Trophoblast cell (in vitro differentiated cells and primary cell): ENCODE data around the gene ATAD3C.

Experiments used
- DNase-seq, 2 donors: peaks; one replicate each; pipeline ENCODE4 v3.0.0-alpha.2; 2016
- H2AFZ ChIP-seq: 2 replicates; pipeline ENCODE4 v1.6.1; 2013; ENCODE audit warnings: low read length, moderate library complexity, mild to moderate bottlenecking; ENCODE audit not compliant: insufficient read depth, poor library complexity
- H2AK5ac ChIP-seq: 2 replicates; pipeline ENCODE4 v1.6.1; 2013; ENCODE audit warnings: mild to moderate bottlenecking, low read length
- H2BK120ac ChIP-seq: 2 replicates; pipeline ENCODE4 v1.6.1; 2013; ENCODE audit warnings: low read length, mild to moderate bottlenecking, moderate library complexity; ENCODE audit not compliant: insufficient read depth, poor library complexity
- H2BK12ac ChIP-seq: 2 replicates; pipeline ENCODE4 v1.6.1; 2013; ENCODE audit warnings: mild to moderate bottlenecking, low read length, moderate library complexity
- H2BK5ac ChIP-seq: 2 replicates; pipeline ENCODE4 v1.6.1; 2013; ENCODE audit warnings: low read length, low read depth, moderate library complexity, mild to moderate bottlenecking; ENCODE audit not compliant: poor library complexity
- H3K14ac ChIP-seq: 2 replicates; pipeline ENCODE4 v1.6.1; 2013; ENCODE audit warnings: mild to moderate bottlenecking, low read length
- H3K18ac ChIP-seq: 2 replicates; pipeline ENCODE4 v1.6.1; 2013; ENCODE audit warnings: mild to moderate bottlenecking, low read length
- H3K23ac ChIP-seq: 2 replicates; pipeline ENCODE4 v1.6.1; 2013; ENCODE audit warnings: low read length
- H3K27ac ChIP-seq: 2 replicates; pipeline ENCODE4 v1.5.1; 2013; ENCODE audit warnings: low read depth, mild to moderate bottlenecking, inconsistent platforms, low read length, moderate library complexity
- H3K27me3 ChIP-seq: 2 replicates; pipeline ENCODE4 v1.6.1; 2013; ENCODE audit warnings: inconsistent platforms, mild to moderate bottlenecking, low read length, moderate library complexity; ENCODE audit not compliant: insufficient read depth
- H3K36me3 ChIP-seq, 2 experiments: 1 replicate in 1 of 2; 2 replicates in 1 of 2; pipeline ENCODE4 v1.6.1; 2013; ENCODE audit warnings: low read length in 2 of 2, mild to moderate bottlenecking in 2 of 2, moderate library complexity in 1 of 2; ENCODE audit not compliant: insufficient read depth in 2 of 2, control insufficient read depth in 1 of 2
- H3K4ac ChIP-seq: 2 replicates; pipeline ENCODE4 v1.6.1; 2013; ENCODE audit warnings: low read depth, mild to moderate bottlenecking, low read length, moderate library complexity
- H3K4me1 ChIP-seq, 2 experiments: 1 replicate in 1 of 2; 2 replicates in 1 of 2; pipeline ENCODE4 v1.6.1; 2013; ENCODE audit warnings: low read length in 2 of 2, mild to moderate bottlenecking in 2 of 2, moderate library complexity in 1 of 2; ENCODE audit not compliant: insufficient read depth in 2 of 2, control insufficient read depth in 1 of 2
- H3K4me2 ChIP-seq: 2 replicates; pipeline ENCODE4 v1.6.1; 2013; ENCODE audit warnings: inconsistent platforms, mild to moderate bottlenecking, low read length, moderate library complexity
- H3K4me3 ChIP-seq: 2 replicates; pipeline ENCODE4 v1.5.1; 2013; ENCODE audit warnings: mild to moderate bottlenecking, low read depth, low read length, inconsistent platforms
- H3K79me1 ChIP-seq: one replicate; pipeline ENCODE4 v1.6.1; 2013; ENCODE audit warnings: low read length
- H3K79me2 ChIP-seq: 2 replicates; pipeline ENCODE4 v1.6.1; 2013; ENCODE audit warnings: low read length, mild to moderate bottlenecking; ENCODE audit not compliant: control insufficient read depth, insufficient read depth, poor library complexity
- H3K9ac ChIP-seq: 2 replicates; pipeline ENCODE4 v1.6.1; 2013; ENCODE audit warnings: mild to moderate bottlenecking, low read length
- H3K9me3 ChIP-seq: 2 replicates; pipeline ENCODE4 v1.6.1; 2013; ENCODE audit warnings: low read depth, mild to moderate bottlenecking, control low read depth, inconsistent platforms, low read length; ENCODE audit not compliant: insufficient read depth
- H4K12ac ChIP-seq: 2 replicates; pipeline ENCODE4 v1.6.1; 2013; ENCODE audit warnings: low read depth, mild to moderate bottlenecking, low read length, moderate library complexity
- H4K8ac ChIP-seq: 2 replicates; pipeline ENCODE4 v1.6.1; 2013; ENCODE audit warnings: low read depth, mild to moderate bottlenecking, low read length, moderate library complexity
- H4K91ac ChIP-seq: one replicate; pipeline ENCODE4 v1.6.1; 2013; ENCODE audit warnings: low read depth, mild to moderate bottlenecking, low read length, moderate library complexity
- WGBS: extraction: QIAGEN DNeasy Blood & Tissue Kit; methylation state at CpG from one replicate; pipeline ENCODE4 v1.1.7; 2013; ENCODE audit warnings: missing lambda C conversion rate; ENCODE audit not compliant: insufficient read length, insufficient coverage; ENCODE audit errors: extremely low coverage; 5-methylcytosine and 5-hydroxymethylcytosine counted together

Gene ATAD3C

DNA sequence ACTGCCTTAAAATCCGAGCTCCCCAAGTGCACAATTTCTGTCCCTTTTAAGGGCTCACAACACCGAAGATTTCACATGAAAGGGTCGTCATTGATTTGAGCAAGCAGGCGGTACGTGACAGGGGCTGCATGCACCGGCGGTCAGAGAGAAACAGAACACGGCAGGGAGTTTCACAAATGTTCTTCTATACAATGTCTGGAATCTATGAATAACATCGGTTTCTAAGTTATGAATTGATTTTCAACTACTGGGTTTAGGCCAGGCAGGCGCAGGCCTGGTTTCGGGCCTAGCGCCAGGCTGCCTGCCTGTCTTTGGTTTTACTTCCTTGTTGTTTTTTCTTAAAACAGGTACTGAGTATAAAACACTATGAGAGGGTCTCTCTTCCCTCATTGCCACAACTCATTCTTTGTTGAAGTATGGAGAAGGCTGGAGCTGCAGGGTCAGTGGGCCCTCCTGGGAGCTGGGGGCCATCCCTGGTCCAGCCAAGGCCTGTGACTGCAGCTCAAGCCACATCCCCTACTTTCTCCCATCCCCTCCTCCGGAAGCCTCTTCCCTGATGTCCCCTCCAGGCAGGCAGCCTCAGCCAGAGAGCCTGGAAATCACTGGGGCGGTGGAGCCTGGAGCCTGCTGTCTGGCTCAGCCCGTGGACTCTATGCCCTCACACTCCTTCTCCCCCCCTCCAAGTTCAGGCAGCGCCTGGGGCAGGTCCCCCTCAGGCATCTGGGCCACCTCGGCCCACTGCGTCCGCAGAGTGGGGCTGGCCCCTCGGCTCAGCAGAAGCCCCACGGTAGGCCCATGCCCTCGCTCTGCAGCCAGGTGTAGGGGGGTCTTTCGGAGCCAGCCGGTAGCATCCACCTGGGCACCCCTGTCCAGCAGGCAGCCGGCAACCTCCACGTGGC, 30.8 kb upstream of the ATAD3C start:
- WGBS, result no CpG with 5 or more reads among the region's 26 CpGs
- H2AK5ac ChIP-seq, result peak overlapping the region; percentile 8

DNA sequence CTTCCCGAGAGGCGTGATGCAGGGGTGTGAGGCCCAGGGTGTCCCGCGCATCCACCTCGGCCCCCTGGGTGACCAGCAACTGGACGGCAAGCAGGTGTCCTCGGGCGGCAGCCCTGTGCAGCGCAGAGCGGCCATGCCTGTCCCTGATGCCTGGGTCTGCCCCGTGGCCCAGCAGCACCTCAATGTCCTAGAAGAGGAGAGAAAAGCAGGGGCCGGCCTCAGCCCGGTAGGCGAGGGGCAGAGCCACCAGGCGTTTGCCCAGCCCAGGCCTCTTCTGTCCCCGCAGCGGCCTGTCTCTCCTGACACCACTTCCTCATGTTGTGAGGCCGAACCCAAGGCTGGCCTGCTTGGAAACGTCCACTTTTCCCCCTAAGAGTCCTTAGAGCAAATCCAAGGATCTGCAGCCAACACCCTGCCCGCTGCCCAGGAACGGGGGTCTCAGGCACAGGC, 30.1 kb upstream of the ATAD3C start:
- Histone ChIP-seq H3K4me3 (no peak overlapping the region), H4K91ac (peak overlapping the region; percentile 84), H3K18ac (peak overlapping the region; percentile 37), H3K4me1 (peaks cover 34% of the 10 kb centered on the region in 2 experiments), H3K79me1 (peaks cover 35% of the 10 kb centered on the region), H3K36me3 (no peaks in the 10 kb centered on the region), H3K14ac (peak overlapping the region; percentile 83), H3K4ac (no peak overlapping the region), H4K8ac (peak overlapping the region; percentile 90), H2BK5ac (no peak overlapping the region), H3K79me2 (peaks cover 13% of the 10 kb centered on the region), H3K27ac (no peak overlapping the region), H3K9ac (no peak overlapping the region), H2AFZ (peak overlapping the region; percentile 72), H3K23ac (no peak overlapping the region), H3K9me3 (no peaks in the 10 kb centered on the region), H4K12ac (peak overlapping the region; percentile 90), H2AK5ac (peak overlapping the region; percentile 76), H2BK12ac (peak overlapping the region; percentile 91), H3K4me2 (no peak overlapping the region), H2BK120ac (peak overlapping the region; percentile 83), H3K27me3 (no peaks in the 10 kb centered on the region)
- WGBS, result no CpG with 5 or more reads among the region's 21 CpGs
- no peak for DNase-seq

More for the DNA sequence above, 30.8 kb upstream of the ATAD3C start:
- Histone ChIP-seq H3K79me1 (peaks cover 30% of the 10 kb centered on the region), H3K4me2 (no peak overlapping the region), H3K14ac (peak overlapping the region; percentile 16), H3K27ac (no peak overlapping the region), H2BK120ac (no peak overlapping the region), H3K4me3 (no peak overlapping the region), H3K79me2 (peaks cover 13% of the 10 kb centered on the region), H2BK12ac (peak overlapping the region; percentile 91), H4K91ac (peak overlapping the region; percentile 84), H3K36me3 (no peaks in the 10 kb centered on the region), H3K27me3 (no peaks in the 10 kb centered on the region), H3K4ac (no peak overlapping the region), H4K8ac (peak overlapping the region; percentile 90), H3K4me1 (peaks cover 31 to 34% of the 10 kb centered on the region in 2 experiments), H3K23ac (no peak overlapping the region), H3K9me3 (no peaks in the 10 kb centered on the region), H3K9ac (no peak overlapping the region), H3K18ac (peak overlapping the region; percentile 21), H2BK5ac (no peak overlapping the region), H4K12ac (no peak overlapping the region), H2AFZ (no peak overlapping the region)
- DNase-seq, result no peak

DNA sequence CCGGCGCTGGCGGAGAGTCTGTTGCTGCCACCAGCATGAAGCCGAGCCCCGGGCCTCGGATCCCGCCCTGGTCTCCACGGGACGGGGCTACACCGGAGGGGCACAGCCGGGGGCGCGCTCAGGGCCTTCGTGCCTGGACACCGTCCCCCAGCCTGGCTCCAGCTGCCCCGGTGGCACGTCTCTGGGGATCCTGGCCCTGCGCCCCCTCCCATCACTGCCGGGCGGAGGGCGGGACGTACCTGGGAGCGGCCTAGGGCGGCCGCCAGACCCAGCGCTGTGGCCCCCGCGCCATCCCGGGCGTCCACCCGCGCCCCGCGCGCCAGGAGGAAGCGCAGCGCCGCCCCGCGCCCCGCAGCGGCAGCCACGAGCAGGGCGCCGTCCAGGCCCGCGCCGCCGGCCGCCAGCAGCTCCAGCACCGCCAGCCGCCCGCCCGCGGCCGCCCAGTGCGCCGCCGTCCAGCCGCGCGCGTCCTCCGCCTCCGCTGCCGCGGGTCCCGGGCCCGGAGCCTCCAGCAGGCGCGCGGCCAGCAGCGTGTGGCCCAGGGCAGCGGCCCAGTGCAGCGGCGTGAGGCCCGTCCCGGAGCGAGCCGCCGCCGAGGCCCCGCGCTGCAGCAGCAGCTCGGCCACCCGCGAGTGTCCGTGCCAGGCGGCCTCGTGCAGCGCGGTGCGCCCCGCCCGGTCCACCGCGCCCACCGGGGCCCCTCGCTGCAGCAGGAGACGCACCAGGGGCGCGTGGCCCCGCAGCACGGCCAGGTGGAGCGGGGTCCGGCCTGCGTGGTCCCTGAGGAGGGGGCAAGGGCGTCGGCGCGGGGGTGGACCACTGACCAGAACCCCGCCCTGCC, 29.5 kb upstream of the ATAD3C start:
- Histone ChIP-seq H3K79me1 (peaks cover 35% of the 10 kb centered on the region), H3K4ac (peak overlapping the region; percentile 39), H3K23ac (no peak overlapping the region), H2AK5ac (peak overlapping the region; percentile 76), H3K9ac (no peak overlapping the region), H3K4me1 (peaks cover 34 to 37% of the 10 kb centered on the region in 2 experiments), H2BK12ac (peak overlapping the region; percentile 91), H4K91ac (peak overlapping the region; percentile 100), H2AFZ (peak overlapping the region; percentile 84), H3K4me2 (peak overlapping the region; percentile 57), H3K79me2 (peaks cover 13% of the 10 kb centered on the region), H4K8ac (peak overlapping the region; percentile 90), H3K18ac (peak overlapping the region; percentile 37), H3K27me3 (no peaks in the 10 kb centered on the region), H3K36me3 (no peaks in the 10 kb centered on the region), H4K12ac (peak overlapping the region; percentile 90), H3K9me3 (no peaks in the 10 kb centered on the region), H3K4me3 (peak overlapping the region; percentile 54), H2BK5ac (no peak overlapping the region), H2BK120ac (peak overlapping the region; percentile 83), H3K27ac (no peak overlapping the region), H3K14ac (peak overlapping the region; percentile 83)
- no CpG with 5 or more reads among the region's 112 CpGs for whole genome bisulfite sequencing
- DNase-seq, result no peak

DNA sequence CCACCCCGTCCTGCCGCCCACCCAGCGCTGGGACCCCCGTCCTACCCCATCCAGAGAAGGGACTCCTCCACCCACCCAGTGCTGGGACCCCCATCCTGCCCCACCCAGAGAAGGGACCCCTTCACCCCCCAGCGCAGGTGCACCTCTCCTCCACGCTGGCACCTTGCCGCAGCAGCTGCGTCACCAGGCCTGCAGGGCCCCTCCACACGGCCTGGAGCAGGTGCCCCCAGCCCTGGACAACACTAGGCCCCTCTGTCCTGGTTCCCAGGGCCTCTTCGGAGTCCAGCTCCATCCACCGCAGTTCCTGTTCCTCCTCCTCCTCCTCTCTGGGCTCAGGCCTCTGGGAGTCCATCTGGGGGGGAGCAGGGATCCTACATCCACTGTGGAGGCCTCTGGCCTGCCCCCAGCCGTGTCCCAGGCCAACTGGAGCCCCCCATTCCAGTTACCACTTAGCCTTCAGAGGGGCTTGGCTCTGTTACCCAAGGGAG, 28.8 kb upstream of the ATAD3C start:
- Histone ChIP-seq H2AFZ (no peak overlapping the region), H3K4me1 (peaks cover 37 to 40% of the 10 kb centered on the region in 2 experiments), H3K9me3 (no peaks in the 10 kb centered on the region), H2AK5ac (peak overlapping the region; percentile 98), H3K27me3 (no peaks in the 10 kb centered on the region), H2BK120ac (peak overlapping the region; percentile 96), H4K91ac (peak overlapping the region; percentile 100), H3K18ac (peak overlapping the region; percentile 60), H3K79me2 (peaks cover 13% of the 10 kb centered on the region), H3K36me3 (no peaks in the 10 kb centered on the region), H3K9ac (no peak overlapping the region), H3K14ac (peak overlapping the region; percentile 82), H3K27ac (peak overlapping the region; percentile 61), H2BK5ac (peak overlapping the region; percentile 81), H4K12ac (peak overlapping the region; percentile 3), H2BK12ac (peak overlapping the region; percentile 88), H3K4me3 (no peak overlapping the region), H3K79me1 (peaks cover 35% of the 10 kb centered on the region), H3K4ac (peak overlapping the region; percentile 63), H3K4me2 (no peak overlapping the region), H3K23ac (no peak overlapping the region), H4K8ac (peak overlapping the region; percentile 80)
- no peak for DNase-seq
- no CpG with 5 or more reads among the region's 12 CpGs for WGBS
